GM23338 (cell line): ENCODE data around the gene NEK10.

Experiments
- CREB1 ChIP-seq: fragments of 250-450 bp; sonication (Bioruptor Pico); IDR thresholded peaks from 2 replicates; pipeline ENCODE4 v1.5.0; 2020; ENCODE audit warnings: low read depth, mild to moderate bottlenecking, moderate library complexity
- CTCF ChIP-seq, 2 experiments: fragments of 200-600 bp in 1 of 2; sonication (generic) in 1 of 2; conservative IDR thresholded peaks; 2 replicates each; pipeline versions ENCODE4 v1.5.1 to v1.6.1; 2016 to 2017; ENCODE audit warnings: antibody characterized with exemption in 2 of 2, low read depth in 2 of 2, mild to moderate bottlenecking in 2 of 2, moderate library complexity in 1 of 2
- EZH2 ChIP-seq: fragments of 200-600 bp; sonication (generic); IDR thresholded peaks from one replicate; pipeline ENCODE4 v1.8.0; 2017; ENCODE audit warnings: antibody characterized with exemption, mild to moderate bottlenecking, low read depth; ENCODE audit not compliant: unreplicated experiment
- EZH2phosphoT487 ChIP-seq: fragments of 200-600 bp; sonication (generic); IDR thresholded peaks from one replicate; pipeline ENCODE4 v1.8.1; 2018; ENCODE audit warnings: antibody characterized with exemption; ENCODE audit not compliant: unreplicated experiment
- JUNB ChIP-seq: IDR thresholded peaks from one replicate; pipeline ENCODE4 v1.6.1; 2016; ENCODE audit warnings: antibody characterized with exemption; ENCODE audit not compliant: unreplicated experiment
- NANOG ChIP-seq: IDR thresholded peaks from 2 replicates; pipeline ENCODE4 v1.6.1; 2016; ENCODE audit warnings: antibody characterized with exemption, borderline replicate concordance
- POLR2AphosphoS5 ChIP-seq: IDR thresholded peaks from 2 replicates; pipeline ENCODE4 v1.6.1; 2016; ENCODE audit warnings: antibody characterized with exemption, low read depth
- REST ChIP-seq: IDR thresholded peaks from one replicate; pipeline ENCODE4 v1.6.1; 2018; ENCODE audit warnings: antibody characterized with exemption; ENCODE audit not compliant: unreplicated experiment

GRCh38 chr3:27323087-27323570 is 46.1 kb downstream of the NEK10 start:
- TF ChIP-seq CTCF (conservative IDR thresholded peaks at IDR 0.05; ENCODE audit: low read depth in 2 of 2), result no peak
- TF ChIP-seq NANOG, result no peak
- TF ChIP-seq REST, result no peak
- no peak for TF ChIP-seq EZH2
- no peak for TF ChIP-seq JUNB
- TF ChIP-seq POLR2AphosphoS5, result no peak
- TF ChIP-seq EZH2phosphoT487, result no peak
- TF ChIP-seq CREB1 (CRISPR knock-in tag), result no peak
